GM18517 (cell line): Measurements from ENCODE around the gene TOM1L2.

Experiments
- ATAC-seq: cut with Tn5 transposase; IDR thresholded peaks from one replicate; pipeline ENCODE4 v1.9.1; 2021; ENCODE audit warnings: mild to moderate bottlenecking, moderate library complexity; ENCODE audit not compliant: unreplicated experiment

TOM1L2 gene

DNA sequence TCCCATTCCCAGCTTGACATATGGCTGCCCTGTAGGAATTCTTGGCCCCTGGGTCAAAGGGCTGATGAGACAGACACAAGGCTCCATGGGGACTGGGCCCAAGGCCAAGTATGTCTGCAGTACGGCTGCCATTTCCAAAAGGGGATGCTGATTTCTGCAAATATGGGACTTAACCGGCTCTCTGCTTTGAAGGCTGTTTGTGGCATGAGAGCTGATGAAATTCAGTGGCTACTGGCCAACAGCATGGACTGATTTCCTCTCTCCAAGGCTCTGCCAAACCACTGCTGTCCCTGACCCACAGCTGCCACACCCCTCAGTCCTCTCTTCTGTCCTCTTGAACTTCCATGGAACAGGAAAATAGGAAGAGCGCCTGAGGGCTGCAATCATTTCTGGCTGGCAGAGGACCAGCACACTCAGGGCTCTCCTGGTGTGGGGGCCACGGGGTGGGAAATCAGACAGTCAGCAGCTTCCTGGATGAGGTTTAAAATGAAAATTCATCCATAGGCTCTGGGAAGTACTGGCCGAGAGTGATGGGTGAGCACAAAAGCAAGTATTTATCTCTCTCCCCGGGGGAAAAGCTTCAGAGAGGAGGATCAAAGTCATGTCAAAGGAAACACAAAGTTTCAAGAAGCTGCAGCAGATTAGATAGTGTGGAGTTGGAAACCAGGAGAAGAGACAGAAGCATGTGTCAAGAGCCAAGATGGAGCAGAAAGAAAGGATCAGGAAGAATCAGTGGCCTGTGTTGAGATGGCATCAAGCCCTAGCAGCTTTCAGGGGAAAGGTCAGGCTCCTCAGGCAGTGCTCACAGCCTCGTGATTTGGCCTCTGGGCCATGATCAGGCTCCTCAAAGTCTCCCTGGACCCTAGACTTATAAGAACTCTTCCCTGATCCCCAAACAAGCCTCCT, 71.3 kb downstream of the TOM1L2 start:
- no peak for ATAC-seq

DNA sequence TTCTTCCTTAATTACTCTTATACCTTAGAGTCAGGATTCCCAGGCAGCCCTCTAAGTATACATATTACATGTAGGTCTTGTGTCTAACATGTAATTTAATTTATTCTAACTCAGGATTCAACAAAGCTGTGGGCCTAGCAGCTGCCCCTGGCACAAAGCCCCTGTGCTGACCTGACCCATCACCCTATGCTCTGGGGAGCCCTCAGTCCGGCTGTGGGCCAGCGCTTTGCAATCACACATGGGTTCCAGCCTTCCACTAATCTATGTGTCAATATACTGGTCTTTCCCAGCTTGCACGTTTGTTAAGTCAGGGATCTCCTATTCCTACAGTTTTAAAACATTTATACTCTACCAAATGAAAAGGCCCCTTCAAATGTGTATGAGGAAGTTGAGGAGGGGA, 72.7 kb downstream of the TOM1L2 start:
- ATAC-seq, result no peak

DNA sequence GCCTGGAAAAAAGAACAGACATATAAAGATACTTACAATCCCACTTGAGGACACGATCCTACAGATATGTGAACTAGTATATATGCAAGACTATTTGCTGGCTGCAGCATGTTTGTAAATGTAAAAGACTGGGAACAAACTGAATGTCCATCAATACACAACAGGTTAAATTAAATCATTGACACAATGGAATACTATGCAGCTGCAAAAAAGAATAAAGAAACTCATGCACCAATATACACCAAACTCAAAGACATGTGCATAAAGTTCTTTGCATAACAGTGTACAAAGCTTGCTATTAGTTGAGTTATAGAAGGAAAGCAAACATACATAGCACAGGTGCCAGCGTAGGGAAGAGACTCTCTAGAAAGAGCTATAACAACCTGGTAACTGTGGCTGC, 73.5 kb downstream of the TOM1L2 start:
- ATAC-seq, result no peak

DNA sequence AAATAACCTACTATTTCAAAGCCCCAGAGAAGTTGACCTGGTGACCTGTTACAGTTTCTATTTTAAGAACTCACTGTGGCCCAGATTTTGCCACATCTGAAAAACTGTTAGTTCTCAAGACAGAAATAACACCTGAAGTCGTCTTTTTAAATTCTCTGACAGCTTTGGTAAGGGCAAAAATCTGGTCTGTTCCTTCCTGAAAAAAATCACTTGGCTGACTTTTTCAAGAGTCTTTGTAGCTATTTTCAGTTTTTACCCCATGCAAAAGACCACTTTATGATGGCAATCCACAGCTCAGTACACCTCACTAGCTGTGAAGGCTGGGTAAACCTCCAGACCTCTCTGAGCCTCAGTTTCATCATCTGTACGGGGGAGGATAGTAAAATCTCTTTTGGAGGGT, 74.8 kb downstream of the TOM1L2 start:
- ATAC-seq, result no peak

GRCh38 chr17:17896746-17897145, 75.5 kb downstream of the TOM1L2 start:
- ATAC-seq, result no peak

GRCh38 chr17:17893801-17894644, 78.2 kb downstream of the TOM1L2 start:
- no peak for ATAC-seq

GRCh38 chr17:17892731-17893130, 79.5 kb downstream of the TOM1L2 start:
- ATAC-seq, result no peak

GRCh38 chr17:17892009-17892408, 80.2 kb downstream of the TOM1L2 start:
- ATAC-seq, result no peak

GRCh38 chr17:17890773-17891759, 81.1 kb downstream of the TOM1L2 start:
- no peak for ATAC-seq

DNA sequence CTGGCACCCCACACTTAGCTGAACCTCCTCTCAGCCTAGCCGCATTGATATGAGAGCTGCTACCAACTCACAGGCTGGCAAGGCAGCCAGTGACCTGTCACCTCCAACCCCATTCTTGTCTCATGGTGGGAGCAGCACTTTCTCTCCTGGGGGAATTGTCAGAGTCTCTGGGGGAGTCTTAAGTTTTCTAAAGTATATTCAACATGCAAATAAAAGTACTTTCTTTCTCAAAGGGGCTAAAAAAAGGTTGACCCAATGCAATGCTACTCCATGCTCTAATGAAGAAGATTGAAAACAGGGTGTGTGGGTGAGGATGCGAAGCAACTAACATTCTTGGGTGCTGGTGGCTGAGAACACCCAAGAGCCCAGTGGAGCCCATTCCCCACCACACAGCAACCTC, 82.3 kb downstream of the TOM1L2 start:
- no peak for ATAC-seq

DNA sequence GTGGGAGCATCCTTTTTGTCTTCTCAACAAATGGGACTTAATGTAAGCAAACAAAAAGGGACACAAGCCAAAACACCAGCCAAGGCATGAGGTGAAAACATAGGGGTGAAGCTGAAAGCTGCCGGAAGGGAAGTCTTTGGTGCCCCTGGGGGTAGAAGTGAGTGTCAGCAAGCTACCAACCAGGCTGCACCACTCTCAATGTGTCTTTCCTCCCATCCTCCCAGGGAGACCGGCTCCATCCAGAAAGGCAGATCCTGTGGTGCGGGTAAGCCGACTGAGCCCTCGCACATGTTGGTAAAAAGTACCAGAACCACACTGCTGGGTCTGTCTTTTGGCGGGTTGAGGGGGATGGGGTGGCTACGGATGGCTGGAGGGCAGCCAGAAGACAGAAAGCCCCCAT, 83.4 kb downstream of the TOM1L2 start:
- no peak for ATAC-seq

DNA sequence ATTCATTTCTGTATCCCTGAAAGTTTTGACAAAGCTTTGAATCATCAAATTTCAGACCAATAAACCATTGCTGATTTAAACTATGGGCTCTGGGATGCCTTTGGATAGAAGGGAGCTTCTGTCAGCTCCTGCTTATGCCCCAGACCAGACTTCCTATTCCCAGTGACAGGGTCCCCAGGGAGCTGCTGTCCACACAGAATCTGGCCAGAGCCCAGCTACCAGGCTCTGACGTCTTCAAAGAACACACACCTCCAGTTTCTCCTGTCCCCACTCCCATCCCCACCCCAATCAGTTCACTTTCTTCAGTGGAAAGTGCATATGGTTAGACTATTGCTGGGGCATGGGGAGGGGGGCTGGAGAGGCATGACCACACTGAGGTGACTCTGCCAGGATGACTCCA, 83.8 kb downstream of the TOM1L2 start:
- no peak for ATAC-seq

GRCh38 chr17:17887752-17888304, 84.4 kb downstream of the TOM1L2 start:
- no peak for ATAC-seq

- no peak for ATAC-seq
These were observed 85.5 kb downstream of the TOM1L2 start for GRCh38 chr17:17886726-17887125.

GRCh38 chr17:17886226-17886625, 86.0 kb downstream of the TOM1L2 start:
- ATAC-seq, result no peak

DNA sequence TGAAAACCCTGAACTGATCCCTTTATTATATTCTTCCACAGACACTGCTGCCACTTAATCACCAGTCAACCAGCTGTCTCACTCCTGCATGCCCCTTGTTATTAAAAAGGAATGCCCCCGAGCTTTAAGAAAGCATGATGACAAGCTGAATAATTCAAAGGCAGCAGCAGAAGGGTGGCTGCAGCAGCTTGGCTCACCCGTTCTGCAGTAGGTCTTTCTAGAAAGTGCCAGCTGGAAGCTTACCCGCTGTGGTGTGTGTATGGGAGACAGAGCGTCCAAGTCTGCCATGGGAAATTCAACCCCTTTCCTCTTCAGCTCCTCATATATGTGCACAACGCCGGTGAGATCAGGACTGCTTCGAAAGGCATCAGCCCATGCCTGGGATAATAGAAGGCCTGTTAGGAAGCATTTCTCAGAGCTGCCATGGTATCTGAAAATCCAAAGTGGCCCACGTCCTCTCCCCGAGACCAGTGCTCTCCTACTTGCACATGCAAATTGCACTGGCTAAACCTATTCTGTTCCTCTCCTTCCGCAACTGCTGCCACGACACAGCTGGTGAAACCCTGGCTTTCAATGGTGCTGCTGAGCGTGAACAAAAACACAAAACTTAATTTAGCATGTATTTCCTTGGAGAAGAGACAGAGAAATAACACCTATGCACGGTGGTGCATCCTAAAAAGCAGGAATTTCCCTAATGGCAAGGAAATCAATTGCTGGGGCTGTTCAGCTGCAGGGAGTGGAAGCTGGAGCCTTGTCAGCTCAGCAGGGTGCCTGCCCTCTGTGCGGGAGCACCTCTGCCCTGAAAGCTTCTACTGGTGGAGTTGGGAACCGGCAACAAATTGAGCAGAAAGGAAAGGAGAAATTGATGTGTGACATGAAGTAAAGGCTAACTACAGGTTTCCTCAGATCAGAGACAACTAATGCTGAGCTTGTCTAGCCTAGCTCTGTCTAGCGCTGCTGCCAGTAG, 87.5 kb downstream of the TOM1L2 start:
- no peak for ATAC-seq

DNA sequence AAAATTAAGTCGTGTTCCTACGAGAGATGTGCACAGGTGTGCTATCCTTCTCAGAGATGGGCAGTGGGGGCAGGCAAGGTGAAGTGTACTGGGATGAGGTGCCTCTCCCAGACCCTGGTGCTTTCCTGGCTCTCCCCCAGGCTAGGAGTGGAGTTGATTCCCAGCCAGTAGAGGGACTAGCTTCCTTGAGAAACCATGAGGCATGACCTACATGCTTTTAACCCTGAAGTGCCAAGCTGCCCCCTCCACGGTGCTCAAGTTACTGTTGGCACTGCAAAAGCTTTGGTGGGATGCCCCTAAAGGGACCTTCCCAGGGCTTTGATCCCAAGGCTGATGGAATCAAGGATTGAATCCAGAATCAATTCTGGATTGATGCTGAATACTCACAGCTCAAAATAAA, 88.4 kb downstream of the TOM1L2 start:
- ATAC-seq, result no peak

GRCh38 chr17:17882082-17882581, 90.1 kb downstream of the TOM1L2 start:
- ATAC-seq, result no peak

DNA sequence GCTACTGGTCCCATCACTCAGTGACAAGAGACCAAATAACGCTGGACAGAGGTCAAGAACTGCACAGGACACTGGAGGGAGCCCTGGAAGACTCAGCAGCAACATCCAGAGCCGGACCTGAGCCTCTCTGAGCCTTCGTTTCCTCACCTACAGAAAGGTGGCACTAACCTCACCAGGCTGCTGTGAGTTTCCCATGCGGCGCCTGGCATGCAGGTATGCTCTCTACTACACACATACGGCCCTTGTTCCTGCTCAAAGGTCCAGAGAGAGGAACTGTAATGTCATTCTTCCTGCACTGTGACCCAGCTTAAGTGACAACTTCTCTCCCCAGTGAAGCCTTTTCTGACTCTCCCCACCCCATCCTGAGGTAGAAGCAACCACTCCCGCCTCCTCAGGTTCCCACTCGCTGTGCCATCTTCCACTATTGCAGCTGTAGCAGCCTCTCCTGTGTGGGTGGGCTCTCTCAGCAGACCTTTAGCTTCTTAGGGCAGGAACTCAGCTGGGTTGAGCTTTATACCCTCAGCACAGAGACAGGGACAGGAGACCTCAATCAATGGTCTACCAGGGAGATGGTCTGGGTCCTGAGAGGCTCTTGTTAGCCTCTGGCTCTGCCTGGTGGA, 91.5 kb downstream of the TOM1L2 start:
- ATAC-seq, result no peak
